NCI-H82 (cell line): ENCODE results near the gene PERP.

Experiments used
- DNase-seq: peaks from one replicate; lab custom pipeline; 2025; lab: John Stamatoyannopoulos, UW

Gene PERP

GRCh38 chr6:138052783-138053182, 54.4 kb downstream of the PERP start:
- no peak for DNase-seq

- no peak for DNase-seq
These were observed 62.2 kb downstream of the PERP start for GRCh38 chr6:138044972-138045371.

- no peak for DNase-seq
These were observed 62.8 kb downstream of the PERP start for GRCh38 chr6:138044458-138044857.
